ENCODE data around the gene BIN1.

GRCh38 chr2:127106457-127106990, 430 bp downstream of the BIN1 start:
- TF ChIP-seq CTCF (IDR thresholded peaks at IDR 0.05), result no peak
- no peak for TF ChIP-seq EZH2 (IDR thresholded peaks at IDR 0.05; ENCODE audit: borderline replicate concordance, insufficient read depth, low read depth, low read length, poor library complexity, severe bottlenecking)
